Measurements from ENCODE around the gene RFNG. TPM values are rescaled to one million over a fixed set of nuclear protein-coding genes. Genes with fewer than 3 reads are reported as not detected.
A peak's percentile ranks its signal among the peaks of the same experiment; 100 is the strongest.

Gene RFNG
- total and polyA plus RNA-seq, 2 of the 13 experiments (the other 11 are each of a cell fraction or from before 2014, with no cell fraction given) = 61.4 to 64.0 TPM

GRCh38 chr17:81999976-82000802 is 51.4 kb downstream of the RFNG start (continued):
- TF ChIP-seq ZNF484 (CRISPR knock-in tag; IDR thresholded peaks at IDR 0.05; ENCODE audit: borderline replicate concordance, low read depth) = no peak
- TF ChIP-seq STAT6 (CRISPR knock-in tag; IDR thresholded peaks at IDR 0.05; ENCODE audit: borderline replicate concordance) = peak; percentile 56; the same call in 1 of the 2 replicates
- TF ChIP-seq SIX4 (CRISPR knock-in tag; IDR thresholded peaks at IDR 0.05) = no peak
- TF ChIP-seq ARNTL (CRISPR knock-in tag; IDR thresholded peaks at IDR 0.05) = no peak; the same call in 1 of the 2 replicates
- TF ChIP-seq NR2F6 (IDR thresholded peaks at IDR 0.05) = peak; percentile 55; the same call in 1 of the 2 replicates
- TF ChIP-seq NR2F6 (CRISPR knock-in tag; IDR thresholded peaks at IDR 0.05) = peak; percentile 80
- peak; percentile 52 for TF ChIP-seq ZKSCAN5 (CRISPR knock-in tag; IDR thresholded peaks at IDR 0.05)
- peak; percentile 86 for TF ChIP-seq UBTF (CRISPR knock-in tag; IDR thresholded peaks at IDR 0.05)
- no peak; the same call in 1 of the 2 replicates for TF ChIP-seq ZNF562 (CRISPR knock-in tag; IDR thresholded peaks at IDR 0.05; ENCODE audit: borderline replicate concordance)
- peak; percentile 89 for TF ChIP-seq ZNF543 (CRISPR knock-in tag; IDR thresholded peaks at IDR 0.05)
- TF ChIP-seq ZNF674 (CRISPR knock-in tag; IDR thresholded peaks at IDR 0.05; ENCODE audit: low read depth) = no peak
- 0 out of 4 replicates have a peak, but pooled peaks of 1 of the 2 experiments have one; percentile 44 for TF ChIP-seq POLR2A (IDR thresholded peaks at IDR 0.05; ENCODE audit: insufficient read depth in 1 of 2, low read depth in 2 of 2, low read length in 2 of 2)
- no peak; the same call in 1 of the 2 replicates for TF ChIP-seq MED1 (CRISPR knock-in tag; IDR thresholded peaks at IDR 0.05)
- no peak for TF ChIP-seq XBP1 (CRISPR knock-in tag; IDR thresholded peaks at IDR 0.05)
- peak; percentile 67 for TF ChIP-seq RAD21 (CRISPR knock-in tag; IDR thresholded peaks at IDR 0.05)
- no peak for TF ChIP-seq RARG (CRISPR knock-in tag; IDR thresholded peaks at IDR 0.05; ENCODE audit: low read depth)
- TF ChIP-seq TFE3 (CRISPR knock-in tag; IDR thresholded peaks at IDR 0.05) = no peak
- peak; percentile 28; the same call in 1 of the 2 replicates for TF ChIP-seq ZNF160 (CRISPR knock-in tag; IDR thresholded peaks at IDR 0.05)
- peak; percentile 90 for TF ChIP-seq RBM39 (IDR thresholded peaks at IDR 0.05; ENCODE audit: low read depth, low read length, poor library complexity, severe bottlenecking)
- no peak for TF ChIP-seq ZKSCAN8 (CRISPR knock-in tag; IDR thresholded peaks at IDR 0.05; ENCODE audit: borderline replicate concordance)
- no peak for TF ChIP-seq ZNF343 (CRISPR knock-in tag; IDR thresholded peaks at IDR 0.05)
- TF ChIP-seq ZNF75D (CRISPR knock-in tag; IDR thresholded peaks at IDR 0.05; ENCODE audit: borderline replicate concordance) = no peak
- no peak; the same call in 1 of the 2 replicates for TF ChIP-seq ZNF614 (CRISPR knock-in tag; IDR thresholded peaks at IDR 0.05; ENCODE audit: borderline replicate concordance)
- no peak for TF ChIP-seq CAMTA2 (CRISPR knock-in tag; IDR thresholded peaks at IDR 0.05; ENCODE audit: borderline replicate concordance)
- TF ChIP-seq RXRB (CRISPR knock-in tag; IDR thresholded peaks at IDR 0.05; ENCODE audit: borderline replicate concordance) = no peak; the same call in 1 of the 2 replicates
